ENCODE data around the gene KRTAP4-7.
"Not testable (repeated sequence)": the region's sequence is repeated elsewhere in the genome, so short reads cannot be mapped to it uniquely, and the experiment has no call there.

KRTAP4-7 gene

DNA sequence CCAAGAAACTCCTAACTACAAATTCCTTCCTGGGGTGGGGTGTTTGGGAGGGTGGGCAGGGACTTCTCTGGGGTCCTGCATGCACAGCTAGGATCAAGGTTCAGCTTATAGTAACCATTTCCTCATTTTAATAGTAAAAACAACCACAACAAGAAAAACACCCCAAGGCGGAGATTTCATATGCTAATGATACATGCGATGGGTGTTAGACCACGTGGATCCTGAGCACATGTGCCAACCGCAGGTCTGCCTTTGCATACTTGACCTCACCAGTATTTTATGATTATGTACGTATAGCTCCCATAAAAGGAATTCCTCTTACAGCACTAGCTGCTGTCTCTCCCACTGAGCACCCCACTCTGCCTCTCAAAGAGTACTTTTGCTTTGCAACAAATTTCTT is 32.3 kb downstream of the KRTAP4-7 start:
- DNase-seq (ENCODE audit: low read depth), result no peak
- H3K4me3 ChIP-seq (ENCODE audit: low read depth, low read length), result no peak overlapping the region
- TF ChIP-seq POLR2A (IDR thresholded peaks at IDR 0.05; ENCODE audit: extremely low read depth, insufficient read length) (no peak), MYC (IDR thresholded peaks at IDR 0.05; ENCODE audit: low read depth, low read length) (no peak)
- TF ChIP-seq, protein P1, sequence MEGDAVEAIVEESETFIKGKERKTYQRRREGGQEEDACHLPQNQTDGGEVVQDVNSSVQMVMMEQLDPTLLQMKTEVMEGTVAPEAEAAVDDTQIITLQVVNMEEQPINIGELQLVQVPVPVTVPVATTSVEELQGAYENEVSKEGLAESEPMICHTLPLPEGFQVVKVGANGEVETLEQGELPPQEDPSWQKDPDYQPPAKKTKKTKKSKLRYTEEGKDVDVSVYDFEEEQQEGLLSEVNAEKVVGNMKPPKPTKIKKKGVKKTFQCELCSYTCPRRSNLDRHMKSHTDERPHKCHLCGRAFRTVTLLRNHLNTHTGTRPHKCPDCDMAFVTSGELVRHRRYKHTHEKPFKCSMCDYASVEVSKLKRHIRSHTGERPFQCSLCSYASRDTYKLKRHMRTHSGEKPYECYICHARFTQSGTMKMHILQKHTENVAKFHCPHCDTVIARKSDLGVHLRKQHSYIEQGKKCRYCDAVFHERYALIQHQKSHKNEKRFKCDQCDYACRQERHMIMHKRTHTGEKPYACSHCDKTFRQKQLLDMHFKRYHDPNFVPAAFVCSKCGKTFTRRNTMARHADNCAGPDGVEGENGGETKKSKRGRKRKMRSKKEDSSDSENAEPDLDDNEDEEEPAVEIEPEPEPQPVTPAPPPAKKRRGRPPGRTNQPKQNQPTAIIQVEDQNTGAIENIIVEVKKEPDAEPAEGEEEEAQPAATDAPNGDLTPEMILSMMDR (IDR thresholded peaks at IDR 0.05; ENCODE audit: low read depth, low read length), result no peak
- TF ChIP-seq, protein P2, sequence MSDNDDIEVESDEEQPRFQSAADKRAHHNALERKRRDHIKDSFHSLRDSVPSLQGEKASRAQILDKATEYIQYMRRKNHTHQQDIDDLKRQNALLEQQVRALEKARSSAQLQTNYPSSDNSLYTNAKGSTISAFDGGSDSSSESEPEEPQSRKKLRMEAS (IDR thresholded peaks at IDR 0.05; ENCODE audit: low read depth, low read length), result no peak

DNA sequence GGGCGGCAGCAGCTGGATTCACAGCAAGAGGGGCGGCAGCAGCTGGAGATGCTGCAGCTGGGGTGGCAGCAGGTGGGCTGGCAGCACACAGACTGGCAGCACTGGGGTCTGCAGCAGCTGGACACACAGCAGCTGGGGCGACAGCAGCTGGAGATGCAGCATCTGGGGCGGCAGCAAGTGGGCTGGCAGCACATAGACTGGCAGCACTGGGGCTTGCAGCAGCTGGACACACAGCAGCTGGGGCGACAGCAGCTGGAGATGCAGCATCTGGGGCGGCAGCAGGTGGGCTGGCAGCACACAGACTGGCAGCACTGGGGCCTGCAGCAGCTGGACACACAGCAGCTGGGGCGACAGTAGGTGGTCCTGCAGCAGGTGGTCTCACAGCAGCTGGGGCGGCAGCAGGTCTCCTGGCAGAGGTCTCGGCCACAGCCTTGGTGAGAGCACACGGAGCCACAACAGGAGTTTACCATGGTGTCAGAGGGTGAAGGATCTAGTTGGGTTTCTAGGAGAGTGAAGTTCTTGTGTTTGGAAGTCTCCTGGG is 34.0 kb downstream of the KRTAP4-7 start, which contains the start of gene KRTAP4-11:
TSS of gene KRTAP4-11 (minus strand) at position 528 of the 541 bp plus-strand sequence. CDS start at position 470, 58 bp downstream.
- H3K4me3 ChIP-seq (ENCODE audit: low read depth, low read length); DNase-seq (ENCODE audit: low read depth): not testable (repeated sequence)

DNA sequence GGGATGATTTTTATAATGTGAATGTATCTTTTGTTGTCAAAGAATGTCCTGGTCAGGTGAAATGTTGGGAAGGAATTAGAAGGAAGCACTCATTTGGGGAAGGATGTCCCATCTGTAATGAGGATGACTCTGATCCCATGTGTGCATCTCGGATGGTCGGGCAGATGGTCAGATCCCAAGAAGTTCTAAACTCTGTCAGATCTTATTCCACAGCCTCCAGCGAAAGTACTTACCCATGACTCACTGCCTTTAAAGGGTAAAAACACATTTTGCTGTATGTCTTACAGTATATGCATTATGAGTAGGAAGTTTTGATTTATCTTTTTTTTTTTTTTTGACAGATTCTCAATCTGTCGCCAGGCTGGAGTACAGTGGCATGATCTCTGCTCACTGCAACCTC is 34.8 kb downstream of the KRTAP4-7 start:
- H3K4me3 ChIP-seq (ENCODE audit: low read depth, low read length), result no peak overlapping the region
- no peak for TF ChIP-seq POLR2A (IDR thresholded peaks at IDR 0.05; ENCODE audit: extremely low read depth, insufficient read length)

DNA sequence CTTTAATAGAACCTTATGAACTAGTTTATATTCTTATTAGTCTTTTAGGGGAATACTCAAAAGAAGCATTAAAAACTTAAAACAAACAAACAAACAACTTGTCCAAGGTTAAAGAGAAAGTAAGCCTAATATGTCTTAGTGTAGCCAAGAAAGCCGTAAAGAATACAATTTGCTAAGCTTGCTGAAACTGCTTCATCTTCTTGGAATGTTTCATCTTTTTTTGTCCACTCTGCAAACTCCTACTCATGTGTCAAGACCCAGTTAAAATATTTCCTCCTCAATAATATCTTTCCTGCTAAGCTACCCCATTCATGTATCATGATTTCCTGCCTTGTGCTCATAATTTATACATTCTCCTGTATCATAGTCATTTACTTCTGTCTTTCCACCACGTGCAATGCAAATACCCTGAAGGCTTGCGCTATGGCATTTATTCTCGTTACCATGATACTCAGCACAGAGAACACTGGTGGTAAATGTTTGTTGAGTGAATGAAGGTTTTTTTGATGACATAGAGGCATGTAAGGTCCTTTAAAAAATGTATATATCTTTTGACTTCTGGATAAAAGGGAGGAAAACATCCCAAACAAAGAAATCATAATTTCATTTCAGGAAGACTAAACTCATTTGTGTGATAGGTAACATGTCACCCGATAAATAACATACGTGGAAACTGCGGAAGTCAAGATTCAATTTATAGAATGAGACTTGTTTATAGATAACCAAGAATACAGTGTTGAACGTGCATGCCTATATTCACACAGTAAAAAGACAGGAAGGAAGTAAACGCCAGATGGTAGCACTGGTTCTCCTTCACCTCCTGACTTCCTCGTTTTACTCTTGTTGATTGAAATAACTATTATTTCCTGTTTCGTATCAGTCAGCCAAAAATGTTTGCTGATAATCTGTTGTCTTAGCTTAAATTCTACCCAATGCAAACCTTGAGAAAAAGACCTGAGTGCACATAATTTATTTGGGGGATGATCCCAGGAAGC is 36.0 kb downstream of the KRTAP4-7 start:
- not testable (repeated sequence) for H3K4me3 ChIP-seq (ENCODE audit: low read depth, low read length)
- peak; percentile 10 for DNase-seq (ENCODE audit: low read depth)

More for the DNA sequence above, 34.8 kb downstream of the KRTAP4-7 start:
- DNase-seq (ENCODE audit: low read depth), result no peak

DNA sequence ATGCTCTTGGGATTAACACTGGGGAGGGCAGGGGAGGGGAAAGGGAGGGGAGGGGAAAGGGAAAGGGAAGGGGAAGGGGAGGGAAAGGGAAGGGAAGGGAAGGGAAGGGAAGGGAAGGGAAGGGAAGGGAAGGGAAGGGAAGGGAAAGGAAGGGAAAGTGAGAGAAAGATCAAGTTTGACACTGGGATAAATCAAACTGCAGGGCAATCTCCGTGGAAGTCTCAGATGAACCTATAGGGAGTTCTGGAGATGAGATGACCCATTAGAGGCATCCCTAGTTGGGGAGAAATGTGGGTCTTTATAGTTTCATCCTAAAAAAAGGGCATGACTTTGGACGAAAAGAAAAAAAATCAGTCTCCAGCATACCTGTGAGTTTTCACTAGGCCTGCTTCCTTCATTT is 37.8 kb downstream of the KRTAP4-7 start:
- no peak for TF ChIP-seq POLR2A (IDR thresholded peaks at IDR 0.05; ENCODE audit: extremely low read depth, insufficient read length)
- TF ChIP-seq, protein P1 (IDR thresholded peaks at IDR 0.05; ENCODE audit: low read depth, low read length), result no peak
- TF ChIP-seq, protein P2 (IDR thresholded peaks at IDR 0.05; ENCODE audit: low read depth, low read length), result no peak
- no peak for TF ChIP-seq MYC (IDR thresholded peaks at IDR 0.05; ENCODE audit: low read depth, low read length)
- H3K4me3 ChIP-seq (ENCODE audit: low read depth, low read length), result no peak overlapping the region
- no peak for DNase-seq (ENCODE audit: low read depth)

DNA sequence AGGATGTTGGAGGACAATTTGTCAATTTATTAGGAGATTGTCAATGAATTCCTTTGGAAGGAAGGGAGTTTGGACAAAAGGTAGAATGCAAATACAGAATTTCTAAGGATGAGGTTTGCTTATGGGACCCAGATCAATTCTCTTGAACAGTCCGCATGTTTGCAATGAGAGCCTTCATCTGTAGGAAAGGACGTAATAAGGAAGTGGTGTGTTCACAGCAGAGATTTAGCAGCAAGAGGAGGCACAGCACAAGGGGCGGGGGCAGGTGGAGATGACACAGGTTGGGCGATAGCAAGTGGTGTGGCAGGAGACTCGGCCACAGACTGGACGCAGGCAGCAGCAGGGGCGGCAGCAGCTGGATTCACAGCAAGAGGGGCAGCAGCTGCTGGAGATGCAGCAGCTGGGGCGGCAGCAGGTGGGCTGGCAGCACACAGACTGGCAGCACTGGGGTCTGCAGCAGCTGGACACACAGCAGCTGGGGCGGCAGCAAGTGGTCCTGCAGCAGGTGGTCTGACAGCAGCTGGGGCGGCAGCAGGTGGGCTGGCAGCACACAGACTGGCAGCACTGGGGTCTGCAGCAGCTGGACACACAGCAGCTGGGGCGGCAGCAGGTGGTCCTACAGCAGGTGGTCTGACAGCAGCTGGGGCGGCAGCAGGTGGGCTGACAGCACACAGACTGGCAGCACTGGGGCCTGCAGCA is 39.5 kb downstream of the KRTAP4-7 start:
- not testable (repeated sequence) for H3K4me3 ChIP-seq (ENCODE audit: low read depth, low read length)

DNA sequence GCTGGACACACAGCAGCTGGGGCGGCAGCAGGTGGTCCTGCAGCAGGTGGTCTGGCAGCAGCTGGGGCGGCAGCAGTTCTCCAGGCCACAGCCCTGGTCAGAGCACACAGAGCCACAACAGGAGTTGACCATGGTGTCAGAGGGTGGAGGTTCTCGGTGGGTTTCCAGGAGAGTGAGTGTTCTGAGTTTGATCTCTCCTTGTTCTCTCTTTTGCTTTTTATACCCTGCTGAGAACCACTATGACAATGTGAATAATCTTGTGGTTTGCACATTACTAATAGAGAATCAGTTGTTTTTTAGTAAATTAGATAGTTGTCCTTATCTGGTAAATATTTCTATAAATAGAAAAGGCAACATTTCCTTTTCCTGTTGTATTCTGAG is 40.0 kb downstream of the KRTAP4-7 start, which contains the start of gene KRTAP4-12:
TSS of gene KRTAP4-12 (minus strand) at position 192 of the 381 bp plus-strand sequence. CDS start at position 132, 60 bp downstream.
- not testable (repeated sequence) for DNase-seq (ENCODE audit: low read depth); H3K4me3 ChIP-seq (ENCODE audit: low read depth, low read length)

More for the DNA sequence above, 39.5 kb downstream of the KRTAP4-7 start:
- not testable (repeated sequence) for DNase-seq (ENCODE audit: low read depth)

DNA sequence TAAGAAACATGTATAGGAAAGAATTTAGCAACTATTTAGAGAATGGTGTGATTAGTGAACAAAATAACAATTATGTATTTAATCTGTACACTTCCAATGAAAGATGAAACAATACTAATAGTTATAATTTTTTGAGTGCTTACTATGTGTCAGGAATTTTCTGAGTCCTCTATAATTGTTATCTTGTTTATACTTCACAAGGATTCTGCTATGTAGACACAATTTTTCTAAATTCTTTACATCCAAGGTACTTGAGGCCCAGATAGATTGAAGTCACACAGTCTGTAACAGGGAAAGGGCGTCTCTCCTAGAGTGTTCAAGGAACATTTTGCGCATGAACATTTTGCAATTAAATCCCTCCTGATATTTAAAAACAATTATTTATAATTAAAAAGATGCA is 41.1 kb downstream of the KRTAP4-7 start:
- no peak overlapping the region for H3K4me3 ChIP-seq (ENCODE audit: low read depth, low read length)
- TF ChIP-seq, protein P2 (IDR thresholded peaks at IDR 0.05; ENCODE audit: low read depth, low read length), result no peak
- TF ChIP-seq POLR2A (IDR thresholded peaks at IDR 0.05; ENCODE audit: extremely low read depth, insufficient read length), result no peak
- TF ChIP-seq, protein P1 (IDR thresholded peaks at IDR 0.05; ENCODE audit: low read depth, low read length), result no peak
- no peak for DNase-seq (ENCODE audit: low read depth)
